Left colon (tissue), 2 donors: ENCODE measurements around the gene RAPH1. TPM values are rescaled to one million over a fixed set of nuclear protein-coding genes. Genes with fewer than 3 reads are reported as not detected.
"Not testable (repeated sequence)": the region's sequence is repeated elsewhere in the genome, so short reads cannot be mapped to it uniquely, and the experiment has no call there.

Experiments
- ATAC-seq: fragments of 200-7000 bp; cut with Tn5 transposase; one replicate; pipeline ENCODE4 v1.9.1; 2020; ENCODE audit warnings: mild to moderate bottlenecking, moderate library complexity
- DNase-seq, 2 donors: peaks; one replicate each; pipeline ENCODE4 v3.0.0-alpha.2; 2020
- intact Hi-C, 2 donors: fragments of 100-400 bp; cut with DNase I in 1 of 2; cut with micrococcal nuclease in 1 of 2; formaldehyde crosslinking; loops; one replicate each; pipeline versions ENCODE4 v1.11.2 to v1.14.0; 2022; cut with DNase I, micrococcal nuclease
- total RNA-seq, 2 donors: library from RNA; stranded (reverse); fragmentation: NEBNext Ultra II Directional; extraction: Animal tissue kit (Norgen Biotek cat#: 25700); gene quantifications; one replicate each; pipeline ENCODE4 v1.2.1, GENCODE V29; 2021
- donor health status: DM: no; HTN: no; CAD: no.
- donor health status: DM: yes; HTN: yes; CAD: no.

The RAPH1 gene
- total RNA-seq, 2 donors from 2014 or later: 47.4 to 55.1 TPM

GRCh38 chr2:203400805-203401585 lies 134.1 kb downstream of the RAPH1 start:
- intact Hi-C loops: no loop called here
- DNase-seq: no peak
- ATAC-seq: no peak

GRCh38 chr2:203399031-203399430 lies 136.1 kb downstream of the RAPH1 start:
- intact Hi-C loops: no loop called here
- DNase-seq: no peak

GRCh38 chr2:203396667-203397066 lies 138.4 kb downstream of the RAPH1 start:
- intact Hi-C loops: no loop called here
- no peak for ATAC-seq
- no peak for DNase-seq

More at GRCh38 chr2:203399031-203399430, 136.1 kb downstream of the RAPH1 start:
- no peak for ATAC-seq

- DNase-seq (no peak), ATAC-seq (no peak)
- intact Hi-C loops: no loop called here
Measured at GRCh38 chr2:203395858-203396257, 139.2 kb downstream of the RAPH1 start.

GRCh38 chr2:203394519-203395227 lies 140.4 kb downstream of the RAPH1 start:
- DNase-seq (no peak), ATAC-seq (no peak)
- intact Hi-C loops: no loop called here

GRCh38 chr2:203388153-203388552 lies 146.9 kb downstream of the RAPH1 start:
- ATAC-seq, intact Hi-C loops, DNase-seq: not testable (repeated sequence)

GRCh38 chr2:203383038-203383437 lies 152.1 kb downstream of the RAPH1 start:
- ATAC-seq (no peak), DNase-seq (no peak)
- intact Hi-C loops: no loop called here

GRCh38 chr2:203379156-203379555 lies 155.9 kb downstream of the RAPH1 start:
- no peak for ATAC-seq
- intact Hi-C loops: no loop called here
- no peak for DNase-seq

- no peak for ATAC-seq
- intact Hi-C loops: no loop called here
Measured at GRCh38 chr2:203376173-203376572, 158.9 kb downstream of the RAPH1 start.

GRCh38 chr2:203372706-203373105 lies 162.4 kb downstream of the RAPH1 start:
- DNase-seq, intact Hi-C loops, ATAC-seq: not testable (repeated sequence)

More at GRCh38 chr2:203376173-203376572, 158.9 kb downstream of the RAPH1 start:
- no peak for DNase-seq

GRCh38 chr2:203366639-203367466 lies 168.2 kb downstream of the RAPH1 start:
- no peak for ATAC-seq
- no peak for DNase-seq
- intact Hi-C loops: no loop called here

GRCh38 chr2:203361922-203362321 lies 173.2 kb downstream of the RAPH1 start:
- no peak for DNase-seq
- intact Hi-C loops: no loop called here
- no peak for ATAC-seq

- intact Hi-C loops: no loop called here
- DNase-seq (no peak), ATAC-seq (no peak)
Measured at GRCh38 chr2:203361495-203361894, 173.6 kb downstream of the RAPH1 start.

GRCh38 chr2:203360833-203361430 lies 174.2 kb downstream of the RAPH1 start:
- ATAC-seq (no peak), DNase-seq (no peak)
- intact Hi-C loops: no loop called here

- DNase-seq: no peak
- ATAC-seq: no peak
- intact Hi-C loops: no loop called here
Measured at GRCh38 chr2:203359450-203359849, 175.7 kb downstream of the RAPH1 start.

- DNase-seq (no peak), ATAC-seq (no peak)
- intact Hi-C loops: no loop called here
Measured at GRCh38 chr2:203354966-203355365, 180.1 kb downstream of the RAPH1 start.

GRCh38 chr2:203352604-203353255 lies 182.4 kb downstream of the RAPH1 start:
- intact Hi-C loops: no loop called here
- ATAC-seq: peak; percentile 79
- no peak for DNase-seq

GRCh38 chr2:203347375-203347774 lies 187.7 kb downstream of the RAPH1 start:
- intact Hi-C loops: no loop called here
- ATAC-seq (no peak), DNase-seq (no peak)

- DNase-seq: no peak
- no peak for ATAC-seq
- intact Hi-C loops: no loop called here
Measured at GRCh38 chr2:203346612-203347011, 188.5 kb downstream of the RAPH1 start.
